Measurements from ENCODE around the gene CREBZF.
"Not testable (repeated sequence)": the region's sequence is repeated elsewhere in the genome, so short reads cannot be mapped to it uniquely, and the experiment has no call there.

GRCh38 chr11:85670949-85671663 is 6.2 kb upstream of the CREBZF start:
- not testable (repeated sequence) for TF ChIP-seq CTCF, POLR2A (IDR thresholded peaks at IDR 0.05)
